ENCODE results near the gene PRKAG1. TPM values are rescaled to one million over a fixed set of nuclear protein-coding genes. Genes with fewer than 3 reads are reported as not detected.

PRKAG1 gene
- total RNA-seq, 2 donors from 2014 or later: 49.5 to 54.8 TPM

- H3K27me3 ChIP-seq: no peaks in the 10 kb centered on the region
- peak within 1 kb of the TSS; percentile 94 for H3K27ac ChIP-seq
- H3K9ac ChIP-seq (ENCODE audit: low read depth in 2 of 2, low read length in 2 of 2): peak within 1 kb of the TSS; percentile 97 to 100
- no peaks in the 10 kb centered on the region for H3K9me3 ChIP-seq
- intact Hi-C loops (cut with DNase I): loop anchor here (5.0 to 10.0 kb wide), 2 partner anchors 37 to 64 kb away; no protein-coding TSS in a partner anchor
- peak; percentile 12 for TF ChIP-seq CTCF (IDR thresholded peaks at IDR 0.05)
- peak within 1 kb of the TSS; percentile 91 for H3K4me3 ChIP-seq
- DNase-seq: peak; percentile 93
- peaks cover 22% of the 10 kb centered on the region for H3K4me1 ChIP-seq
- no peaks in the 10 kb centered on the region for H3K36me3 ChIP-seq
Measured at GRCh38 chr12:49060237-49061156, 41.9 kb upstream of the PRKAG1 start, which contains the start of gene KMT2D. TSS of gene KMT2D (minus strand) at chr12:49060794. CDS start at chr12:49055324, 5,470 bp downstream.

- intact Hi-C loops (cut with DNase I): loop anchor here (5.0 to 10.0 kb wide), 2 partner anchors 38 to 65 kb away; no protein-coding TSS in a partner anchor
- DNase-seq: peak; percentile 43
- H3K36me3 ChIP-seq: peaks cover 2% of the 10 kb centered on the region
- no peaks in the 10 kb centered on the region for H3K9me3 ChIP-seq
- H3K4me3 ChIP-seq: peak overlapping the region; percentile 91
- peaks cover 22% of the 10 kb centered on the region for H3K4me1 ChIP-seq
- H3K27me3 ChIP-seq: no peaks in the 10 kb centered on the region
- H3K9ac ChIP-seq (ENCODE audit: low read depth in 2 of 2, low read length in 2 of 2): peak overlapping the region; percentile 97 to 100
- no peak for TF ChIP-seq CTCF (IDR thresholded peaks at IDR 0.05)
- peak overlapping the region; percentile 94 for H3K27ac ChIP-seq
Measured at GRCh38 chr12:49059299-49060171, 41.0 kb upstream of the PRKAG1 start.

GRCh38 chr12:49059045-49059298, 40.4 kb upstream of the PRKAG1 start:
- no peak for TF ChIP-seq CTCF (IDR thresholded peaks at IDR 0.05)
- peak overlapping the region; percentile 97 to 100 for H3K9ac ChIP-seq (ENCODE audit: low read depth in 2 of 2, low read length in 2 of 2)
- DNase-seq: no peak
- intact Hi-C loops (cut with DNase I): no loop called here
- no peaks in the 10 kb centered on the region for H3K9me3 ChIP-seq
- H3K4me3 ChIP-seq: peak overlapping the region; percentile 91
- H3K27me3 ChIP-seq: no peaks in the 10 kb centered on the region
- peak overlapping the region; percentile 94 for H3K27ac ChIP-seq
- peaks cover 8% of the 10 kb centered on the region for H3K36me3 ChIP-seq
- peaks cover 22% of the 10 kb centered on the region for H3K4me1 ChIP-seq

GRCh38 chr12:49058366-49059044, 39.9 kb upstream of the PRKAG1 start:
- intact Hi-C loops (cut with DNase I): no loop called here
- H3K4me1 ChIP-seq: peaks cover 22% of the 10 kb centered on the region
- no peak for TF ChIP-seq CTCF (IDR thresholded peaks at IDR 0.05)
- H3K9ac ChIP-seq (ENCODE audit: low read depth in 2 of 2, low read length in 2 of 2): peak overlapping the region; percentile 97 to 100
- no peaks in the 10 kb centered on the region for H3K9me3 ChIP-seq
- H3K36me3 ChIP-seq: peaks cover 8% of the 10 kb centered on the region
- no peaks in the 10 kb centered on the region for H3K27me3 ChIP-seq
- DNase-seq: no peak
- peak overlapping the region; percentile 91 for H3K4me3 ChIP-seq
- peak overlapping the region; percentile 94 for H3K27ac ChIP-seq

GRCh38 chr12:49057888-49058287, 39.3 kb upstream of the PRKAG1 start:
- no peak for TF ChIP-seq CTCF (IDR thresholded peaks at IDR 0.05)
- intact Hi-C loops (cut with DNase I): no loop called here
- peak overlapping the region; percentile 91 for H3K4me3 ChIP-seq
- peak overlapping the region; percentile 97 to 100 for H3K9ac ChIP-seq (ENCODE audit: low read depth in 2 of 2, low read length in 2 of 2)
- no peaks in the 10 kb centered on the region for H3K27me3 ChIP-seq
- H3K27ac ChIP-seq: peak overlapping the region; percentile 94
- peaks cover 10% of the 10 kb centered on the region for H3K36me3 ChIP-seq
- H3K9me3 ChIP-seq: no peaks in the 10 kb centered on the region
- DNase-seq: peak; percentile 42
- peaks cover 22% of the 10 kb centered on the region for H3K4me1 ChIP-seq
